Panc1 (cell line): Measurements from ENCODE around the gene KIRREL3. TPM values are rescaled to one million over a fixed set of nuclear protein-coding genes. Genes with fewer than 3 reads are reported as not detected.

Experiments
- ATAC-seq: fragments of 200-7000 bp; cut with Tn5 transposase; 2 replicates; pipeline ENCODE4 v1.9.1; 2020; ENCODE audit warnings: mild to moderate bottlenecking, moderate library complexity
- BruUV-seq: library from RNA; stranded (reverse); fragments of 400-500 nt; replicated peaks from 2 replicates; lab custom pipeline; 2021; lab: Mats Ljungman, UMichigan
- CTCF ChIA-PET: fragments of 300-600 bp; sonication (Branson Sonifier 250); formaldehyde crosslinking; loops from one replicate; lab custom pipeline; 2022; ENCODE audit warnings: antibody characterized with exemption; lab: Charles Lee
- POLR2A ChIA-PET: fragments of 300-600 bp; sonication (Branson Sonifier 250); formaldehyde crosslinking; loops from one replicate; lab custom pipeline; 2022; ENCODE audit warnings: antibody characterized with exemption; lab: Charles Lee
- DNase-seq: peaks from one replicate; pipeline ENCODE4 v3.0.0-alpha.2; 2010; ENCODE audit warnings: low read depth, low spot score
- H3K27ac ChIP-seq: 2 replicates; pipeline ENCODE4 v1.5.1; 2011; ENCODE audit warnings: mild to moderate bottlenecking, low read length, inconsistent platforms
- H3K27me3 ChIP-seq: fragments of 200-500 bp; sonication (Bioruptor generic); 2 replicates; pipeline ENCODE4 v1.6.0; 2014; ENCODE audit warnings: low read length, inconsistent platforms; ENCODE audit not compliant: control insufficient read depth, insufficient read depth
- H3K36me3 ChIP-seq: fragments of 200-500 bp; sonication (Bioruptor generic); 2 replicates; pipeline ENCODE4 v1.5.1; 2014; ENCODE audit warnings: inconsistent platforms, mild to moderate bottlenecking, low read length, moderate library complexity; ENCODE audit not compliant: control insufficient read depth, insufficient read depth
- H3K4me1 ChIP-seq: 2 replicates; pipeline ENCODE4 v1.5.1; 2011; ENCODE audit warnings: inconsistent platforms, mild to moderate bottlenecking, low read length, moderate library complexity; ENCODE audit not compliant: control insufficient read depth, insufficient read depth
- H3K4me3 ChIP-seq, 2 experiments: 2 replicates each; pipeline ENCODE4 v1.5.1; 2011 to 2012; ENCODE audit warnings: low read depth in 2 of 2, low read length in 2 of 2, mild to moderate bottlenecking in 2 of 2, inconsistent platforms in 1 of 2, moderate library complexity in 1 of 2
- H3K9me3 ChIP-seq: fragments of 200-500 bp; sonication (Bioruptor generic); 2 replicates; pipeline ENCODE4 v1.5.1; 2014; ENCODE audit warnings: low read depth, mild to moderate bottlenecking, inconsistent platforms, low read length, moderate library complexity; ENCODE audit not compliant: control insufficient read depth, insufficient read depth
- CTCF ChIP-seq: fragments of 450-650 bp; IDR thresholded peaks from 2 replicates; pipeline ENCODE4 v1.5.1; 2017; ENCODE audit warnings: mild to moderate bottlenecking
- POLR2AphosphoS5 ChIP-seq: IDR thresholded peaks from 2 replicates; pipeline ENCODE4 v1.6.1; 2012; ENCODE audit warnings: mild to moderate bottlenecking, low read depth, low read length, moderate library complexity
- REST ChIP-seq, 2 experiments: IDR thresholded peaks; 2 replicates each; pipeline ENCODE4 v1.6.1; 2011 to 2012; ENCODE audit warnings: low read depth in 2 of 2, control low read depth in 1 of 2, low read length in 1 of 2, mild to moderate bottlenecking in 1 of 2, moderate library complexity in 1 of 2; ENCODE audit not compliant: insufficient read depth in 1 of 2
- SIN3A ChIP-seq: IDR thresholded peaks from 2 replicates; pipeline ENCODE4 v1.6.1; 2012; ENCODE audit warnings: low read depth, mild to moderate bottlenecking, low read length, moderate library complexity, borderline replicate concordance; ENCODE audit not compliant: insufficient read depth
- TCF7L2 ChIP-seq: IDR thresholded peaks from 2 replicates; pipeline ENCODE4 v1.6.1; 2011; ENCODE audit warnings: mild to moderate bottlenecking, low read depth, low read length, inconsistent platforms
- in situ Hi-C: cut with HindIII; loops from 2 replicates; pipeline ENCODE4 v1.10.0; 2016; ENCODE audit warnings: low sequenced_read_pairs, low pct_unique_long_range_greater_than_20kb
- intact Hi-C: fragments of 100-400 bp; cut with micrococcal nuclease; formaldehyde crosslinking; loops from one replicate; pipeline ENCODE4 v1.10.0; 2022; ENCODE audit not compliant: unreplicated experiment
- total RNA-seq: library from RNA; stranded (reverse); gene quantifications from one replicate; pipeline ENCODE4 v1.2.1, GENCODE V29; 2021; ENCODE audit not compliant: unreplicated experiment

Gene KIRREL3
- total RNA-seq, 1 experiment from 2014 or later: 0.36 TPM

- no TSS peak for BruUV-seq
- Histone ChIP-seq H3K4me3 (no peak overlapping the region), H3K27me3 (peaks cover 2% of the 10 kb centered on the region; the same call in 1 of the 2 replicates), H3K4me1 (no peaks in the 10 kb centered on the region), H3K9me3 (no peaks in the 10 kb centered on the region), H3K27ac (no peak overlapping the region), H3K36me3 (no peaks in the 10 kb centered on the region)
- ATAC-seq: no peak
- in situ Hi-C loops: no loop called here
- TF ChIP-seq POLR2AphosphoS5: no peak
- TF ChIP-seq SIN3A: no peak
- no peak for TF ChIP-seq TCF7L2
- no peak for TF ChIP-seq REST (IDR thresholded peaks at IDR 0.05; ENCODE audit: insufficient read depth in 1 of 2, low read depth in 2 of 2, low read length in 1 of 2)
- TF ChIP-seq CTCF: no peak
- ChIA-PET CTCF (no interaction called here), POLR2A (no interaction called here)
- intact Hi-C loops: no loop called here
- DNase-seq: no peak
Observed at GRCh38 chr11:126901783-126902182, 98.8 kb downstream of the KIRREL3 start.

- DNase-seq (no peak), ATAC-seq (no peak)
- ChIA-PET CTCF (no interaction called here), POLR2A (no interaction called here)
- H3K27me3 ChIP-seq: peaks cover 2% of the 10 kb centered on the region; the same call in 1 of the 2 replicates
- no peaks in the 10 kb centered on the region for H3K9me3 ChIP-seq
- no peaks in the 10 kb centered on the region for H3K36me3 ChIP-seq
- H3K27ac ChIP-seq: no peak overlapping the region
- no peaks in the 10 kb centered on the region for H3K4me1 ChIP-seq
- TF ChIP-seq REST (IDR thresholded peaks at IDR 0.05; ENCODE audit: insufficient read depth in 1 of 2, low read depth in 2 of 2, low read length in 1 of 2): no peak
- no peak for TF ChIP-seq TCF7L2
- no peak for TF ChIP-seq CTCF
- no peak for TF ChIP-seq POLR2AphosphoS5
- TF ChIP-seq SIN3A: no peak
- in situ Hi-C loops: no loop called here
- no TSS peak for BruUV-seq
- H3K4me3 ChIP-seq: no peak overlapping the region
- intact Hi-C loops: no loop called here
Observed at GRCh38 chr11:126899961-126900748, 100.4 kb downstream of the KIRREL3 start.
